DND-41 (cell line): ENCODE measurements around the gene GPR12.

Experiments
- EZH2 ChIP-seq: IDR thresholded peaks from 3 replicates; pipeline ENCODE4 v1.6.1; 2012; ENCODE audit warnings: borderline replicate concordance, low read depth, mild to moderate bottlenecking, moderate library complexity, low read length, inconsistent platforms; ENCODE audit not compliant: severe bottlenecking
- TF ChIP-seq, protein P1 (sequence below): IDR thresholded peaks from 2 replicates; pipeline ENCODE4 v1.5.1; 2012; ENCODE audit warnings: borderline replicate concordance, low read length, moderate library complexity, mild to moderate bottlenecking; ENCODE audit not compliant: poor library complexity, severe bottlenecking; ENCODE audit errors: extremely low read depth

DNA sequence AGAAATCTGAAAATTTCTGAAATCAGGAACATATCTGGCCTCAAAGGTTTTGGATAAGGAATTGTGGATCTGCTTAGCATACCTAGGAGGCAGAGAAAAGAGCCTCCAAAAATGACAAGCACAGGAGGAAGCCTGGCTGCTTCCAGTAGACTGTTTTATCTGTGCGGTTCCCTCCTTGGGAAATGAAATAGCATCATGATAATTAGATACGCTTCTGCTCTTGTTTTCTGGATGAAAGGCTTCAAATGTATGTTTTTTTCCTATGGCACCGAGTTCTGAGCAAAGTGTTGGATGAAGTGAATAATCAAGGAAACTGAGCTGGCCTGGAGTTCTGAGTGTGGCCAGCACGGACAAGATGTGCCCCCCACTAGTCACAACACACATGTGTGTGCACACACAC lies 19.8 kb upstream of the GPR12 start:
- TF ChIP-seq, protein P1, sequence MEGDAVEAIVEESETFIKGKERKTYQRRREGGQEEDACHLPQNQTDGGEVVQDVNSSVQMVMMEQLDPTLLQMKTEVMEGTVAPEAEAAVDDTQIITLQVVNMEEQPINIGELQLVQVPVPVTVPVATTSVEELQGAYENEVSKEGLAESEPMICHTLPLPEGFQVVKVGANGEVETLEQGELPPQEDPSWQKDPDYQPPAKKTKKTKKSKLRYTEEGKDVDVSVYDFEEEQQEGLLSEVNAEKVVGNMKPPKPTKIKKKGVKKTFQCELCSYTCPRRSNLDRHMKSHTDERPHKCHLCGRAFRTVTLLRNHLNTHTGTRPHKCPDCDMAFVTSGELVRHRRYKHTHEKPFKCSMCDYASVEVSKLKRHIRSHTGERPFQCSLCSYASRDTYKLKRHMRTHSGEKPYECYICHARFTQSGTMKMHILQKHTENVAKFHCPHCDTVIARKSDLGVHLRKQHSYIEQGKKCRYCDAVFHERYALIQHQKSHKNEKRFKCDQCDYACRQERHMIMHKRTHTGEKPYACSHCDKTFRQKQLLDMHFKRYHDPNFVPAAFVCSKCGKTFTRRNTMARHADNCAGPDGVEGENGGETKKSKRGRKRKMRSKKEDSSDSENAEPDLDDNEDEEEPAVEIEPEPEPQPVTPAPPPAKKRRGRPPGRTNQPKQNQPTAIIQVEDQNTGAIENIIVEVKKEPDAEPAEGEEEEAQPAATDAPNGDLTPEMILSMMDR: no peak
- TF ChIP-seq EZH2: no peak
